HCT116 (cell line): ENCODE measurements around the gene DCTN1. TPM values are rescaled to one million over a fixed set of nuclear protein-coding genes. Genes with fewer than 3 reads are reported as not detected.

Source experiments
- ATAC-seq: fragments of 200-7000 bp; cut with Tn5 transposase; 2 replicates; pipeline ENCODE4 v1.9.1; 2020; ENCODE audit warnings: mild to moderate bottlenecking, moderate library complexity
- BruUV-seq: library from RNA; stranded (reverse); fragments of 400-500 nt; replicated peaks from 2 replicates; lab custom pipeline; 2021; lab: Mats Ljungman, UMichigan
- CTCF ChIA-PET: fragments of 300-600 bp; sonication (Branson Sonifier 250); formaldehyde crosslinking; loops from one replicate; lab custom pipeline; 2021; ENCODE audit warnings: antibody characterized with exemption; lab: Charles Lee
- POLR2A ChIA-PET: fragments of 300-600, 350-600 bp; sonication (Branson Sonifier 250); formaldehyde crosslinking; loops from one replicate; lab custom pipeline; 2021; ENCODE audit warnings: antibody characterized with exemption; lab: Charles Lee
- RAD21 ChIA-PET, 2 experiments: fragments of 300-600 bp; sonication (Branson Sonifier 250); formaldehyde crosslinking; loops; one replicate each; lab custom pipeline; 2023; ENCODE audit warnings: low total read pairs in 2 of 2; ENCODE audit not compliant: uncharacterized antibody in 2 of 2, unreplicated experiment in 2 of 2, low non-redundant PET in 1 of 2; lab: Charles Lee
- DNase-seq: peaks from one replicate; pipeline ENCODE4 v3.0.0-alpha.2; 2010; ENCODE audit warnings: low read depth, low spot score
- H2AFZ ChIP-seq: fragments of 200-600 bp; shearing (Covaris generic), sonication (generic); 2 replicates; pipeline ENCODE4 v1.6.1; 2017; ENCODE audit warnings: low read depth, mixed run types, mixed read lengths, antibody characterized with exemption, low read length; ENCODE audit not compliant: poor library complexity, severe bottlenecking
- H3K27ac ChIP-seq: 2 replicates; pipeline ENCODE4 v1.5.1; 2012; ENCODE audit warnings: low read depth, low read length
- H3K27me3 ChIP-seq: fragments of 200-600 bp; sonication (generic); 2 replicates; pipeline ENCODE4 v1.6.1; 2016; ENCODE audit warnings: mixed run types, low read length, mixed read lengths; ENCODE audit not compliant: insufficient read depth
- H3K36me3 ChIP-seq, 2 experiments: fragments of 200-500 bp in 1 of 2; fragments of 200-600 bp in 1 of 2; sonication (Bioruptor generic) in 1 of 2; sonication (generic) in 1 of 2; 2 replicates each; pipeline versions ENCODE4 v1.5.1 to v1.6.1; 2014 to 2016; ENCODE audit warnings: low read length in 2 of 2, inconsistent platforms in 1 of 2, mixed read lengths in 1 of 2, mixed run types in 1 of 2; ENCODE audit not compliant: insufficient read depth in 2 of 2, control insufficient read depth in 1 of 2
- H3K4me1 ChIP-seq, 2 experiments: fragments of 200-600 bp in 1 of 2; sonication (generic) in 1 of 2; 2 replicates each; pipeline versions ENCODE4 v1.5.1 to v1.6.1; 2012 to 2017; ENCODE audit warnings: low read length in 2 of 2, inconsistent platforms in 1 of 2, mild to moderate bottlenecking in 1 of 2, mixed read lengths in 1 of 2, mixed run types in 1 of 2, moderate library complexity in 1 of 2; ENCODE audit not compliant: insufficient read depth in 2 of 2, control insufficient read depth in 1 of 2
- H3K4me2 ChIP-seq: fragments of 200-600 bp; sonication (generic); 2 replicates; pipeline ENCODE4 v1.6.1; 2017; ENCODE audit warnings: mixed run types, low read length, mixed read lengths
- H3K4me3 ChIP-seq, 2 experiments: fragments of 200-600 bp in 1 of 2; sonication (generic) in 1 of 2; replicated peaks in 1 of 2; 2 replicates each; pipeline ENCODE4 v1.5.1; 2011 to 2016; ENCODE audit warnings: low read length in 2 of 2, control low read depth in 1 of 2, low read depth in 1 of 2, mild to moderate bottlenecking in 1 of 2, mixed read lengths in 1 of 2, mixed run types in 1 of 2
- H3K79me2 ChIP-seq: fragments of 200-600 bp; sonication (generic); 2 replicates; pipeline ENCODE4 v1.6.1; 2017; ENCODE audit warnings: mild to moderate bottlenecking, mixed run types, low read length, moderate library complexity, mixed read lengths; ENCODE audit not compliant: insufficient read depth
- H3K9ac ChIP-seq: fragments of 200-600 bp; sonication (generic); 2 replicates; pipeline ENCODE4 v1.6.1; 2016; ENCODE audit warnings: low read length, mixed read lengths
- H3K9me2 ChIP-seq: fragments of 200-600 bp; sonication (generic), shearing (Covaris generic); 2 replicates; pipeline ENCODE4 v1.6.1; 2017; ENCODE audit warnings: mixed run types, mild to moderate bottlenecking, moderate library complexity; ENCODE audit not compliant: insufficient read depth
- H3K9me3 ChIP-seq, 2 experiments: fragments of 200-500 bp in 1 of 2; fragments of 200-600 bp in 1 of 2; sonication (Bioruptor generic) in 1 of 2; sonication (generic) in 1 of 2; 2 replicates each; pipeline ENCODE4 v1.6.1; 2014 to 2017; ENCODE audit warnings: low read length in 2 of 2, mixed read lengths in 2 of 2, inconsistent platforms in 1 of 2, low read depth in 1 of 2, mild to moderate bottlenecking in 1 of 2, mixed run types in 1 of 2, moderate library complexity in 1 of 2; ENCODE audit not compliant: control insufficient read depth in 1 of 2, insufficient read depth in 1 of 2
- H4K20me1 ChIP-seq: fragments of 200-600 bp; sonication (generic), shearing (Covaris generic); 2 replicates; pipeline ENCODE4 v1.6.1; 2017; ENCODE audit warnings: mixed run types, mild to moderate bottlenecking, moderate library complexity; ENCODE audit not compliant: insufficient read depth
- ATF3 ChIP-seq: IDR thresholded peaks from 2 replicates; pipeline ENCODE4 v1.6.1; 2012
- CBX3 ChIP-seq: IDR thresholded peaks from 2 replicates; pipeline ENCODE4 v1.6.1; 2012; ENCODE audit warnings: low read depth
- CTCF ChIP-seq, 3 experiments: fragments of 200-600 bp in 1 of 3; sonication (generic) in 1 of 3; IDR thresholded peaks in 2 of 3; conservative IDR thresholded peaks in 1 of 3; 2 replicates each; pipeline ENCODE4 v1.5.1; 2012 to 2017; ENCODE audit warnings: low read depth in 2 of 3, low read length in 2 of 3, antibody characterized with exemption in 1 of 3, borderline replicate concordance in 1 of 3, control low read depth in 1 of 3, mild to moderate bottlenecking in 1 of 3, mixed read lengths in 1 of 3, mixed run types in 1 of 3, moderate library complexity in 1 of 3; ENCODE audit not compliant: insufficient read depth in 1 of 3
- EGR1 ChIP-seq: IDR thresholded peaks from 2 replicates; pipeline ENCODE4 v1.6.1; 2012; ENCODE audit warnings: low read depth
- ELF1 ChIP-seq: IDR thresholded peaks from 2 replicates; pipeline ENCODE4 v1.6.1; 2012; ENCODE audit warnings: low read depth, borderline replicate concordance
- EZH2phosphoT487 ChIP-seq: fragments of 200-600 bp; IDR thresholded peaks from 2 replicates; pipeline ENCODE4 v1.6.1; 2018; ENCODE audit warnings: antibody characterized with exemption, borderline replicate concordance
- JUND ChIP-seq: IDR thresholded peaks from 2 replicates; pipeline ENCODE4 v1.6.1; 2012
- MAX ChIP-seq: IDR thresholded peaks from 2 replicates; pipeline ENCODE4 v1.6.1; 2012
- POLR2A ChIP-seq: IDR thresholded peaks from 2 replicates; pipeline ENCODE4 v1.7.0; 2011; ENCODE audit warnings: borderline replicate concordance; ENCODE audit not compliant: insufficient read depth, insufficient read length; ENCODE audit errors: extremely low read depth
- POLR2AphosphoS5 ChIP-seq: IDR thresholded peaks from 2 replicates; pipeline ENCODE4 v1.6.1; 2011; ENCODE audit warnings: mild to moderate bottlenecking, low read depth, low read length, moderate library complexity
- REST ChIP-seq: IDR thresholded peaks from 2 replicates; pipeline ENCODE4 v1.6.1; 2012; ENCODE audit warnings: low read depth
- SIN3A ChIP-seq: IDR thresholded peaks from 2 replicates; pipeline ENCODE4 v1.6.1; 2012; ENCODE audit warnings: low read depth
- SRF ChIP-seq: IDR thresholded peaks from 2 replicates; pipeline ENCODE4 v1.6.1; 2012; ENCODE audit warnings: low read depth
- TCF7L2 ChIP-seq: IDR thresholded peaks from 2 replicates; pipeline ENCODE4 v1.7.0; 2011; ENCODE audit warnings: borderline replicate concordance, inconsistent platforms; ENCODE audit not compliant: insufficient read depth, insufficient read length; ENCODE audit errors: extremely low read depth
- ZBTB33 ChIP-seq: IDR thresholded peaks from 2 replicates; pipeline ENCODE4 v1.6.1; 2011; ENCODE audit warnings: mild to moderate bottlenecking, low read length, moderate library complexity; ENCODE audit not compliant: insufficient replicate concordance; ENCODE audit errors: extremely low read depth
- ZFX ChIP-seq: fragments of 450-650 bp; IDR thresholded peaks from 2 replicates; pipeline ENCODE4 v1.6.1; 2017
- ZNF274 ChIP-seq: fragments of 200-500 bp; sonication (Bioruptor generic); IDR thresholded peaks from 2 replicates; pipeline ENCODE4 v1.6.1; 2014; ENCODE audit warnings: mild to moderate bottlenecking, low read depth, low read length, inconsistent platforms
- intact Hi-C: fragments of 100-400 bp; cut with micrococcal nuclease; formaldehyde crosslinking; loops from 2 replicates; pipeline ENCODE4 v1.10.0; 2022
- total RNA-seq: library from RNA; stranded (reverse); gene quantifications from one replicate; pipeline ENCODE4 v1.2.1, GENCODE V29; 2021; ENCODE audit not compliant: unreplicated experiment

The DCTN1 gene
- total RNA-seq, 1 experiment from 2014 or later, result 129 TPM

- H3K9me2 ChIP-seq, result no peaks in the 10 kb centered on the region
- peaks cover 0 to 23% of the 10 kb centered on the region in 2 experiments; a peak in 3 of 4 replicates for H3K4me1 ChIP-seq
- TF ChIP-seq ZNF274, result no peak
- no peak for TF ChIP-seq POLR2AphosphoS5
- no peak for TF ChIP-seq ATF3
- TF ChIP-seq JUND, result no peak
- TF ChIP-seq ZBTB33, result no peak
- TF ChIP-seq TCF7L2, result no peak
- no peak for TF ChIP-seq CBX3
- no peak for TF ChIP-seq ZFX
- TF ChIP-seq MAX, result no peak
- TF ChIP-seq REST, result no peak
- TF ChIP-seq EGR1, result no peak
- no peak for TF ChIP-seq SRF
- no peak for TF ChIP-seq EZH2phosphoT487
- no peak for TF ChIP-seq CTCF (IDR thresholded peaks at IDR 0.05 in 2 of 3, conservative IDR thresholded peaks at IDR 0.05 in 1 of 3; ENCODE audit: borderline replicate concordance in 1 of 3, insufficient read depth in 1 of 3, low read depth in 2 of 3, low read length in 2 of 3)
- no peak for TF ChIP-seq SIN3A
- TF ChIP-seq ELF1, result no peak
- TF ChIP-seq POLR2A, result no peak
- H3K27me3 ChIP-seq, result no peaks in the 10 kb centered on the region
- ChIA-PET CTCF (no interaction called here), POLR2A (interaction anchor here (0.6 kb wide), 1 partner anchor 66 kb away, joined by 3 read pairs; no protein-coding TSS in a partner anchor), RAD21 (no interaction called here)
- H3K9me3 ChIP-seq, result no peaks in the 10 kb centered on the region
- no peaks in the 10 kb centered on the region for H3K79me2 ChIP-seq
- H3K4me3 ChIP-seq, result no peak overlapping the region
- no peak overlapping the region for H3K27ac ChIP-seq
- ATAC-seq, result no peak
- no peak overlapping the region for H3K4me2 ChIP-seq
- BruUV-seq, result no TSS peak
- no peaks in the 10 kb centered on the region for H3K36me3 ChIP-seq
- intact Hi-C loops, result no loop called here
- no peak overlapping the region for H2AFZ ChIP-seq
- H4K20me1 ChIP-seq, result no peaks in the 10 kb centered on the region
- no peak for DNase-seq
- H3K9ac ChIP-seq, result no peak overlapping the region
Measured at GRCh38 chr2:74419345-74419744, 39.2 kb upstream of the DCTN1 start.
